GM18873 (cell line): ENCODE results near the gene KCTD10.

Source experiments
- ATAC-seq: cut with Tn5 transposase; IDR thresholded peaks from one replicate; pipeline ENCODE4 v1.9.1; 2021; ENCODE audit warnings: mild to moderate bottlenecking, moderate library complexity, moderate number of reproducible peaks; ENCODE audit not compliant: unreplicated experiment, low FRiP score

The KCTD10 gene

GRCh38 chr12:109477185-109477962 lies at the start of gene KCTD10, which contains the start of gene UBE3B:
TSS of gene KCTD10 (minus strand) at chr12:109477300. CDS start at chr12:109477262, 38 bp downstream.
TSS of gene UBE3B (plus strand) at chr12:109477634. CDS start at chr12:109483552, 5,918 bp downstream.
- ATAC-seq = peak; percentile 76

- ATAC-seq = no peak
Measured at GRCh38 chr12:109525279-109525585, 48.1 kb upstream of the KCTD10 start.

GRCh38 chr12:109524466-109525278 lies 47.6 kb upstream of the KCTD10 start:
- no peak for ATAC-seq

GRCh38 chr12:109523504-109523903 lies 46.4 kb upstream of the KCTD10 start:
- ATAC-seq = no peak

- ATAC-seq = no peak
Measured at GRCh38 chr12:109523071-109523470, 46.0 kb upstream of the KCTD10 start.

GRCh38 chr12:109521831-109522230 lies 44.7 kb upstream of the KCTD10 start:
- ATAC-seq = no peak

GRCh38 chr12:109519787-109520186 lies 42.7 kb upstream of the KCTD10 start:
- no peak for ATAC-seq

- no peak for ATAC-seq
Measured at GRCh38 chr12:109518820-109519665, 41.9 kb upstream of the KCTD10 start.

- ATAC-seq = no peak
Measured at GRCh38 chr12:109517619-109518018, 40.5 kb upstream of the KCTD10 start.

- no peak for ATAC-seq
Measured at GRCh38 chr12:109513977-109514376, 36.9 kb upstream of the KCTD10 start.

GRCh38 chr12:109513051-109513450 lies 36.0 kb upstream of the KCTD10 start:
- no peak for ATAC-seq

GRCh38 chr12:109512608-109513007 lies 35.5 kb upstream of the KCTD10 start:
- no peak for ATAC-seq

- ATAC-seq = no peak
Measured at GRCh38 chr12:109510196-109510595, 33.1 kb upstream of the KCTD10 start.

- ATAC-seq = no peak
Measured at GRCh38 chr12:109504068-109504467, 27.0 kb upstream of the KCTD10 start.

- ATAC-seq = no peak
Measured at GRCh38 chr12:109503611-109504010, 26.5 kb upstream of the KCTD10 start.

- ATAC-seq = no peak
Measured at GRCh38 chr12:109502332-109502731, 25.2 kb upstream of the KCTD10 start.

GRCh38 chr12:109501299-109501698 lies 24.2 kb upstream of the KCTD10 start:
- no peak for ATAC-seq

- no peak for ATAC-seq
Measured at GRCh38 chr12:109500406-109501185, 23.5 kb upstream of the KCTD10 start.

GRCh38 chr12:109497675-109498074 lies 20.6 kb upstream of the KCTD10 start:
- no peak for ATAC-seq

- ATAC-seq = no peak
Measured at GRCh38 chr12:109496306-109496705, 19.2 kb upstream of the KCTD10 start.
